OCI-LY3 (cell line): ENCODE measurements around the gene SLC16A5.

Experiments used
- H2AFZ ChIP-seq: fragments of 200-600, 300-600 bp; shearing (Covaris generic); 2 replicates; pipeline ENCODE4 v1.6.0; 2014; ENCODE audit warnings: antibody characterized with exemption, low read depth, low read length
- H3K27ac ChIP-seq: fragments of 200-600, 300-600 bp; sonication (generic); 2 replicates; pipeline ENCODE4 v1.5.1; 2014; ENCODE audit warnings: mild to moderate bottlenecking, low read length, moderate library complexity, mixed read lengths
- H3K27me3 ChIP-seq: fragments of 200-600, 300-600 bp; sonication (generic); 2 replicates; pipeline ENCODE4 v1.6.1; 2014; ENCODE audit warnings: low read depth, low read length, mixed read lengths
- H3K36me3 ChIP-seq: fragments of 200-600, 300-600 bp; sonication (generic); replicated peaks from 2 replicates; pipeline ENCODE3; 2014; ENCODE audit warnings: low read depth, low read length, mixed read lengths
- H3K4me1 ChIP-seq: fragments of 300-600, 200-600 bp; sonication (generic); 2 replicates; pipeline ENCODE4 v1.6.1; 2014; ENCODE audit warnings: low read length, mixed read lengths
- H3K4me2 ChIP-seq: fragments of 200-600, 300-600 bp; sonication (generic); 2 replicates; pipeline ENCODE4 v1.6.1; 2014; ENCODE audit warnings: low read length, mixed read lengths
- H3K4me3 ChIP-seq: fragments of 300-600, 200-600 bp; sonication (generic); 2 replicates; pipeline ENCODE4 v1.5.1; 2014; ENCODE audit warnings: antibody characterized with exemption, mild to moderate bottlenecking, low read length, moderate library complexity
- H3K79me2 ChIP-seq: fragments of 300-600, 200-600 bp; shearing (Covaris generic); 2 replicates; pipeline ENCODE4 v1.6.1; 2014; ENCODE audit warnings: mild to moderate bottlenecking, low read length, mixed read lengths
- H3K9ac ChIP-seq: fragments of 300-600, 200-600 bp; shearing (Covaris generic); 2 replicates; pipeline ENCODE4 v1.6.0; 2014; ENCODE audit warnings: mild to moderate bottlenecking, low read length, moderate library complexity
- H3K9me3 ChIP-seq: fragments of 200-600, 300-600 bp; shearing (Covaris generic); 2 replicates; pipeline ENCODE4 v1.6.1; 2014; ENCODE audit warnings: low read length, mixed read lengths; ENCODE audit not compliant: insufficient read depth
- H4K20me1 ChIP-seq: fragments of 200-600, 300-600 bp; sonication (generic); 2 replicates; pipeline ENCODE4 v1.6.1; 2016; ENCODE audit warnings: low read length, mixed read lengths; ENCODE audit not compliant: insufficient read depth
- EZH2phosphoT487 ChIP-seq: fragments of 200-600 bp; shearing (Covaris generic); IDR thresholded peaks from 2 replicates; pipeline ENCODE4 v1.6.1; 2018; ENCODE audit warnings: antibody characterized with exemption, mixed run types, low read depth
- TF ChIP-seq, protein P1 (sequence below): fragments of 200-600, 300-600 bp; sonication (generic); IDR thresholded peaks from 2 replicates; pipeline ENCODE4 v1.5.1; 2014; ENCODE audit warnings: antibody characterized with exemption, low read length, low read depth

SLC16A5 gene

DNA sequence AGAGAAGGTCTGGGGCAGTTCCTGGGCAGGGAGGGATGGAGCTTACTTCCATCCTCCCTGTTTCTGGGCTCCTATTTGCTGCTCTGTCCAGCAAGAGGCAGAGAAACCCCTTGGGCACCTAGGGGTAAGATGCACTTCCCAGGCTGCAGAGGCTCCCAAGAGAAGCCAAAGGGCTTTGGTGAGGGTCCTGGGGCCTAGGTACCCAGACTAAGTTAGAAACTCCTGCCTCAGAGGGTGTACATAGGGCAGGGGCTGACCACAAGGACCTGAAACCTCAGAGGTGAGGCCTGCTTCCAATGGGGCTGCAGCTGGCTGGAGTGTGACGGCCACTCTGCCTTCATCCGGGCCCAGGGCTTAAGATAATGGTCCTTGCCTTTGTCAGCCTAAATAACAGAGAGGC is 20.4 kb downstream of the SLC16A5 start:
- no peak for TF ChIP-seq EZH2phosphoT487
- TF ChIP-seq, protein P1, sequence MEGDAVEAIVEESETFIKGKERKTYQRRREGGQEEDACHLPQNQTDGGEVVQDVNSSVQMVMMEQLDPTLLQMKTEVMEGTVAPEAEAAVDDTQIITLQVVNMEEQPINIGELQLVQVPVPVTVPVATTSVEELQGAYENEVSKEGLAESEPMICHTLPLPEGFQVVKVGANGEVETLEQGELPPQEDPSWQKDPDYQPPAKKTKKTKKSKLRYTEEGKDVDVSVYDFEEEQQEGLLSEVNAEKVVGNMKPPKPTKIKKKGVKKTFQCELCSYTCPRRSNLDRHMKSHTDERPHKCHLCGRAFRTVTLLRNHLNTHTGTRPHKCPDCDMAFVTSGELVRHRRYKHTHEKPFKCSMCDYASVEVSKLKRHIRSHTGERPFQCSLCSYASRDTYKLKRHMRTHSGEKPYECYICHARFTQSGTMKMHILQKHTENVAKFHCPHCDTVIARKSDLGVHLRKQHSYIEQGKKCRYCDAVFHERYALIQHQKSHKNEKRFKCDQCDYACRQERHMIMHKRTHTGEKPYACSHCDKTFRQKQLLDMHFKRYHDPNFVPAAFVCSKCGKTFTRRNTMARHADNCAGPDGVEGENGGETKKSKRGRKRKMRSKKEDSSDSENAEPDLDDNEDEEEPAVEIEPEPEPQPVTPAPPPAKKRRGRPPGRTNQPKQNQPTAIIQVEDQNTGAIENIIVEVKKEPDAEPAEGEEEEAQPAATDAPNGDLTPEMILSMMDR = no peak
- no peaks in the 10 kb centered on the region for H3K9me3 ChIP-seq
- H3K36me3 ChIP-seq = peaks cover 4% of the 10 kb centered on the region
- H3K27me3 ChIP-seq = no peaks in the 10 kb centered on the region
- H3K4me3 ChIP-seq = no peak overlapping the region
- peaks cover 17% of the 10 kb centered on the region for H3K4me1 ChIP-seq
- H2AFZ ChIP-seq = no peak overlapping the region
- H3K4me2 ChIP-seq = no peak overlapping the region
- H3K79me2 ChIP-seq = peaks cover 5% of the 10 kb centered on the region; the same call in 1 of the 2 replicates
- no peaks in the 10 kb centered on the region for H4K20me1 ChIP-seq
- no peak overlapping the region for H3K27ac ChIP-seq
- H3K9ac ChIP-seq = no peak overlapping the region

GRCh38 chr17:75109046-75109406 is 21.3 kb downstream of the SLC16A5 start:
- no peaks in the 10 kb centered on the region for H3K9me3 ChIP-seq
- peak overlapping the region; percentile 74; the same call in 1 of the 2 replicates for H2AFZ ChIP-seq
- H4K20me1 ChIP-seq = no peaks in the 10 kb centered on the region
- H3K9ac ChIP-seq = peak overlapping the region; percentile 72
- H3K4me2 ChIP-seq = peak overlapping the region; percentile 97
- H3K27me3 ChIP-seq = no peaks in the 10 kb centered on the region
- H3K36me3 ChIP-seq = peaks cover 4% of the 10 kb centered on the region
- peaks cover 5% of the 10 kb centered on the region; the same call in 1 of the 2 replicates for H3K79me2 ChIP-seq
- H3K4me3 ChIP-seq = peak overlapping the region; percentile 81
- peaks cover 22% of the 10 kb centered on the region for H3K4me1 ChIP-seq
- TF ChIP-seq, protein P1 = no peak
- TF ChIP-seq EZH2phosphoT487 = no peak
- no peak overlapping the region for H3K27ac ChIP-seq

GRCh38 chr17:75109407-75110233 is 21.9 kb downstream of the SLC16A5 start, which contains the start of gene ARMC7:
Gene ARMC7, plus strand, starts transcription at chr17:75109969. Its CDS starts 320 bp downstream, at chr17:75110289.
- H3K9ac ChIP-seq = peak within 1 kb of the TSS; percentile 72
- peaks cover 27% of the 10 kb centered on the region for H3K4me1 ChIP-seq
- H3K9me3 ChIP-seq = no peaks in the 10 kb centered on the region
- no peak within 1 kb of the TSS for H3K27ac ChIP-seq
- peak within 1 kb of the TSS; percentile 81 for H3K4me3 ChIP-seq
- peaks cover 5% of the 10 kb centered on the region; the same call in 1 of the 2 replicates for H3K79me2 ChIP-seq
- no peak for TF ChIP-seq EZH2phosphoT487
- TF ChIP-seq, protein P1 = no peak
- H3K36me3 ChIP-seq = peaks cover 4% of the 10 kb centered on the region
- H3K27me3 ChIP-seq = no peaks in the 10 kb centered on the region
- H4K20me1 ChIP-seq = no peaks in the 10 kb centered on the region
- peak within 1 kb of the TSS; percentile 74 for H2AFZ ChIP-seq
- H3K4me2 ChIP-seq = peak within 1 kb of the TSS; percentile 97

DNA sequence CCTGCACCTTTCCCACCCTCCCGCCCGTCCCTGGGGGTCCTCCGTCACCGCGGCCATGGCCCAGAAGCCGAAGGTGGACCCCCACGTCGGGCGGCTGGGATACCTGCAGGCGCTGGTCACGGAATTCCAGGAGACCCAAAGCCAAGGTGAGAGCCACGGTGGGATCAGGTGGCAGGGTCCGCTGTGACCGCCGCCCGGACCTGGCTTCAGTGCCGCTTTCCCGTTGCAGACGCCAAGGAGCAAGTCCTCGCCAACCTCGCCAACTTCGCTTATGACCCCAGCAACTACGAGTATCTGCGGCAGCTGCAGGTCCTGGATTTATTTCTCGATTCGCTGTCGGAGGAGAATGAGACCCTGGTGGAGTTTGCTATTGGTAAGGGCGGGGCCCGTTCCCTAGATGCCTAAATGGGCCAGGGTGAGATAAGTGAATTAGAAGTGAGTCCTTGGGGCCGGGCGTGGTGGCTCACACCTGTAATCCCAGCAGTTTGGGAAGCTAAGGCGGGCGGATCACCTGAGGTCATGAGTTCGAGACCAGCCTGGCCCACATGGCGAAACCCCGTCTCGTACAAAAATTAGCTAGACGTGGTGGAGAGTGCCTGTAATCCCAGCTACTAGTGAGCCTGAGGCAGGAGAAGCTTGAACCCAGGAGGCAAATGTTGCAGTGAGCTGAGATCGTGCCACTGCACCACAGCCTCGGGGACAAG is 22.6 kb downstream of the SLC16A5 start:
- H4K20me1 ChIP-seq = no peaks in the 10 kb centered on the region
- H2AFZ ChIP-seq = no peak overlapping the region
- H3K79me2 ChIP-seq = peaks cover 5% of the 10 kb centered on the region; the same call in 1 of the 2 replicates
- H3K36me3 ChIP-seq = peaks cover 9% of the 10 kb centered on the region
- H3K4me3 ChIP-seq = peak overlapping the region; percentile 81
- H3K27me3 ChIP-seq = no peaks in the 10 kb centered on the region
- H3K9me3 ChIP-seq = no peaks in the 10 kb centered on the region
- H3K4me2 ChIP-seq = peak overlapping the region; percentile 75
- H3K9ac ChIP-seq = peak overlapping the region; percentile 72
- peaks cover 35% of the 10 kb centered on the region for H3K4me1 ChIP-seq
- TF ChIP-seq, protein P1 = no peak
- TF ChIP-seq EZH2phosphoT487 = no peak
- no peak overlapping the region for H3K27ac ChIP-seq
